ENCODE measurements around the gene PRKCD.

GRCh38 chr3:53234130-53234840 lies 73.3 kb downstream of the PRKCD start:
- TF ChIP-seq EZH2 (IDR thresholded peaks at IDR 0.05) (no peak), POLR2AphosphoS5 (IDR thresholded peaks at IDR 0.05; ENCODE audit: borderline replicate concordance, low read depth, low read length) (no peak), FOXP2 (optimal IDR thresholded peaks at IDR 0.05; ENCODE audit: control extremely low read depth, extremely low read length, insufficient read depth) (no peak)

Data from SK-N-MC (cell line).